Measurements from ENCODE around the gene VPS37B.

- TF ChIP-seq CTCF (IDR thresholded peaks at IDR 0.05; ENCODE audit: insufficient read depth, low read length, poor library complexity, severe bottlenecking) (no peak), EZH2phosphoT487 (conservative IDR thresholded peaks at IDR 0.05; ENCODE audit: low read length) (no peak)
These were observed 16.9 kb downstream of the VPS37B start for GRCh38 chr12:122878780-122879612.
